ENCODE results near the gene COQ8B.

GRCh38 chr19:40642051-40642706, 74.5 kb downstream of the COQ8B start:
- TF ChIP-seq CTCF (IDR thresholded peaks at IDR 0.05) (no peak), EZH2 (IDR thresholded peaks at IDR 0.05; ENCODE audit: borderline replicate concordance, insufficient read depth, low read depth, low read length, poor library complexity, severe bottlenecking) (no peak)
